SU-DHL-6 (cell line): ENCODE data around the gene ZCCHC7.

Experiments used
- H2AFZ ChIP-seq: fragments of 200-600 bp; sonication (generic); 2 replicates; pipeline ENCODE4 v1.6.1; 2014; ENCODE audit warnings: low read depth, mild to moderate bottlenecking, moderate library complexity, mixed read lengths, antibody characterized with exemption, low read length; ENCODE audit not compliant: severe bottlenecking
- H3F3A ChIP-seq: fragments of 200-600 bp; shearing (Covaris generic); 2 replicates; pipeline ENCODE4 v1.6.0; 2016; ENCODE audit warnings: antibody characterized with exemption, mild to moderate bottlenecking; ENCODE audit not compliant: insufficient read depth
- H3K27ac ChIP-seq: fragments of 200-600 bp; sonication (generic); 2 replicates; pipeline ENCODE4 v1.5.1; 2016; ENCODE audit warnings: low read depth, mild to moderate bottlenecking, low read length, moderate library complexity, mixed read lengths
- H3K27me3 ChIP-seq: fragments of 200-600 bp; sonication (generic), shearing (Covaris generic); 2 replicates; pipeline ENCODE4 v1.6.0; 2014; ENCODE audit warnings: mild to moderate bottlenecking, low read length
- H3K36me3 ChIP-seq: fragments of 200-600 bp; sonication (generic); 2 replicates; pipeline ENCODE4 v1.6.1; 2014; ENCODE audit warnings: mild to moderate bottlenecking, low read length, mixed read lengths
- H3K4me2 ChIP-seq: fragments of 300-600, 200-600 bp; shearing (Covaris generic), sonication (generic); 2 replicates; pipeline ENCODE4 v1.6.0; 2014; ENCODE audit warnings: low read length, low read depth, mild to moderate bottlenecking; ENCODE audit not compliant: poor library complexity, severe bottlenecking
- H3K4me3 ChIP-seq: fragments of 200-600 bp; sonication (generic); 2 replicates; pipeline ENCODE4 v1.5.1; 2014; ENCODE audit warnings: antibody characterized with exemption, low read length, mild to moderate bottlenecking, mixed read lengths; ENCODE audit not compliant: insufficient read depth, poor library complexity, severe bottlenecking
- H3K79me2 ChIP-seq: fragments of 200-600 bp; sonication (generic); 2 replicates; pipeline ENCODE4 v1.6.1; 2014; ENCODE audit warnings: mild to moderate bottlenecking, low read length, moderate library complexity; ENCODE audit not compliant: insufficient read depth
- H3K9ac ChIP-seq: fragments of 200-600 bp; sonication (generic); 2 replicates; pipeline ENCODE4 v1.7.0; 2014; ENCODE audit warnings: mild to moderate bottlenecking, low read length
- H3K9me2 ChIP-seq: fragments of 200-600 bp; sonication (generic); replicated peaks from 2 replicates; pipeline ENCODE4 v1.6.1; 2014; ENCODE audit warnings: low read length; ENCODE audit not compliant: insufficient read depth
- H3K9me3 ChIP-seq: fragments of 200-600 bp; sonication (generic); 2 replicates; pipeline ENCODE4 v1.6.1; 2014; ENCODE audit warnings: low read length, mixed read lengths; ENCODE audit not compliant: insufficient read depth
- H4K20me1 ChIP-seq: fragments of 200-600 bp; sonication (generic); 2 replicates; pipeline ENCODE4 v1.6.1; 2014; ENCODE audit warnings: low read depth, mild to moderate bottlenecking, antibody characterized with exemption, low read length, moderate library complexity, mixed read lengths
- EZH2phosphoT487 ChIP-seq: fragments of 200-600 bp; sonication (generic), shearing (Covaris generic); conservative IDR thresholded peaks from 2 replicates; pipeline ENCODE4 v1.6.1; 2018; ENCODE audit warnings: mild to moderate bottlenecking, antibody characterized with exemption, low read length, moderate library complexity, mixed read lengths
- TF ChIP-seq, protein P1 (sequence below): fragments of 200-600 bp; sonication (generic); IDR thresholded peaks from one replicate; pipeline ENCODE4 v1.5.1; 2017; ENCODE audit warnings: antibody characterized with exemption, mild to moderate bottlenecking, low read length, moderate library complexity; ENCODE audit not compliant: insufficient read depth, poor library complexity, severe bottlenecking

ZCCHC7 gene

GRCh38 chr9:37198831-37199230, 78.5 kb downstream of the ZCCHC7 start:
- Histone ChIP-seq H3K9me2 (no peaks in the 10 kb centered on the region), H3K27me3 (no peaks in the 10 kb centered on the region), H3K79me2 (peaks cover 43% of the 10 kb centered on the region), H3K36me3 (peaks cover 35% of the 10 kb centered on the region), H3K4me2 (peak overlapping the region; percentile 82), H4K20me1 (no peaks in the 10 kb centered on the region), H3K9ac (peak overlapping the region; percentile 59), H3K27ac (peak overlapping the region; percentile 97), H3F3A (peaks cover 75% of the 10 kb centered on the region), H3K4me3 (peak overlapping the region; percentile 27), H3K9me3 (peaks cover 6% of the 10 kb centered on the region; the same call in 1 of the 2 replicates), H2AFZ (no peak overlapping the region)
- no peak for TF ChIP-seq EZH2phosphoT487
- TF ChIP-seq, protein P1, sequence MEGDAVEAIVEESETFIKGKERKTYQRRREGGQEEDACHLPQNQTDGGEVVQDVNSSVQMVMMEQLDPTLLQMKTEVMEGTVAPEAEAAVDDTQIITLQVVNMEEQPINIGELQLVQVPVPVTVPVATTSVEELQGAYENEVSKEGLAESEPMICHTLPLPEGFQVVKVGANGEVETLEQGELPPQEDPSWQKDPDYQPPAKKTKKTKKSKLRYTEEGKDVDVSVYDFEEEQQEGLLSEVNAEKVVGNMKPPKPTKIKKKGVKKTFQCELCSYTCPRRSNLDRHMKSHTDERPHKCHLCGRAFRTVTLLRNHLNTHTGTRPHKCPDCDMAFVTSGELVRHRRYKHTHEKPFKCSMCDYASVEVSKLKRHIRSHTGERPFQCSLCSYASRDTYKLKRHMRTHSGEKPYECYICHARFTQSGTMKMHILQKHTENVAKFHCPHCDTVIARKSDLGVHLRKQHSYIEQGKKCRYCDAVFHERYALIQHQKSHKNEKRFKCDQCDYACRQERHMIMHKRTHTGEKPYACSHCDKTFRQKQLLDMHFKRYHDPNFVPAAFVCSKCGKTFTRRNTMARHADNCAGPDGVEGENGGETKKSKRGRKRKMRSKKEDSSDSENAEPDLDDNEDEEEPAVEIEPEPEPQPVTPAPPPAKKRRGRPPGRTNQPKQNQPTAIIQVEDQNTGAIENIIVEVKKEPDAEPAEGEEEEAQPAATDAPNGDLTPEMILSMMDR: no peak

DNA sequence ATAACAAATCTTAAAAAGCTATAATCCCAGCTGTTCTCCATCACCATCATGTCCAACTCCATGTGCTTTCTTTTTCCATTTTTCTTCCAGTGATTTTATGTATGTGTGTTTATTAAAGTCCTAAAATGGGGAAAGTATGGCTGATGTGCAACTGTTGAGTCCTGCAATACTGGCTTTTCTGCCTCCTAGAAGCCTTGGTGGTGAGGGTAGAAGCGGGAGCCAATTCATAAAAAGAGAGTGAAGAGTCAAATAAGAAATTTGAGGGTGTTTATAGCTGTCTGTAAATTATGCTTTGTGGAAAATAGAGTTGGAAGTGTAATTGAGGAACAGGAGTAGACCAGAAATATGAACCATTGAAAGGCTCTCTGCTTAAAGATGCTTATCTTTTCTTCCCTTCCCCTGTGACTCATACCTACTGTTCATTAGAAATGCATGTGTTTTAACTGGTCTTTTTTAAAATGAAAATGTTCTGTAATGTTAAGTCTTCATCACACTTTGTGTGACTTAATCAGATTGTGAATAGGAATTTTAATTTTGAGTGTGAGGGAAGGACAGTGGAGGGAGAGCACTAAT, 80.1 kb downstream of the ZCCHC7 start:
- H3K27ac ChIP-seq: peak overlapping the region; percentile 97
- peaks cover 58% of the 10 kb centered on the region for H3K79me2 ChIP-seq
- H3K4me2 ChIP-seq: peak overlapping the region; percentile 82

DNA sequence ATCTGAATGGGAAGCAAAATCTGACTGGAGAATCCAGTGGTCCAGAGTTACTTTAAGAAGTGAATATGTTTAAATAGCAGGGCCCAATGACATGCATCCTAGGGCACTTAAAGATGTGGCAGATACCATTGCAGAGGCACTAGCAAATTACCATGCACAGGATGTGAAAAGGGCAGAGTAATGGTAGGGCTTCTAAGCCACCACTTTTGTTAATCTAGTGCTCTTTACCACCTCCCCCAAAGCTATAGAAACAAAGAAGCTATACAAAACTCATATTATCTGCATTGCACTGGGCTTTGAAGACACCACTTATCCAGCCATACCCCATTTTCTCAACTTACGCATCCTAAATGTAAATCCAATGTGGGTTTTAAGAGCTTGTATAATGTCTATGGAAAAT, 81.2 kb downstream of the ZCCHC7 start:
- Histone ChIP-seq H3K36me3 (peaks cover 41% of the 10 kb centered on the region), H3K4me2 (peak overlapping the region; percentile 0), H3K4me3 (no peak overlapping the region), H3K9me3 (peaks cover 7% of the 10 kb centered on the region; the same call in 1 of the 2 replicates), H3K27me3 (no peaks in the 10 kb centered on the region), H3K9me2 (no peaks in the 10 kb centered on the region), H3K9ac (no peak overlapping the region), H4K20me1 (no peaks in the 10 kb centered on the region), H2AFZ (no peak overlapping the region), H3K79me2 (peaks cover 68% of the 10 kb centered on the region), H3K27ac (peak overlapping the region; percentile 97), H3F3A (peaks cover 61% of the 10 kb centered on the region)
- TF ChIP-seq EZH2phosphoT487: no peak
- TF ChIP-seq, protein P1: no peak

More for the DNA sequence above, 80.1 kb downstream of the ZCCHC7 start:
- Histone ChIP-seq H3K9me3 (peaks cover 7% of the 10 kb centered on the region; the same call in 1 of the 2 replicates), H3K9ac (peak overlapping the region; percentile 59), H3K36me3 (peaks cover 39% of the 10 kb centered on the region), H3K4me3 (no peak overlapping the region), H3K27me3 (no peaks in the 10 kb centered on the region), H3K9me2 (no peaks in the 10 kb centered on the region), H2AFZ (no peak overlapping the region), H4K20me1 (no peaks in the 10 kb centered on the region), H3F3A (peaks cover 72% of the 10 kb centered on the region)
- TF ChIP-seq, protein P1: no peak
- no peak for TF ChIP-seq EZH2phosphoT487
